HEK293T (cell line): Measurements from ENCODE around the gene FAAP20.

ENCODE experiments used
- ARNT ChIP-seq: fragments of 450-650 bp; IDR thresholded peaks from 2 replicates; pipeline ENCODE4 v1.6.1; 2017; ENCODE audit warnings: mild to moderate bottlenecking
- LEF1 ChIP-seq: fragments of 450-650 bp; IDR thresholded peaks from 2 replicates; pipeline ENCODE4 v1.6.1; 2017; ENCODE audit warnings: mild to moderate bottlenecking, borderline replicate concordance
- ZNF384 ChIP-seq: fragments of 450-650 bp; IDR thresholded peaks from 2 replicates; pipeline ENCODE4 v1.6.1; 2016

DNA sequence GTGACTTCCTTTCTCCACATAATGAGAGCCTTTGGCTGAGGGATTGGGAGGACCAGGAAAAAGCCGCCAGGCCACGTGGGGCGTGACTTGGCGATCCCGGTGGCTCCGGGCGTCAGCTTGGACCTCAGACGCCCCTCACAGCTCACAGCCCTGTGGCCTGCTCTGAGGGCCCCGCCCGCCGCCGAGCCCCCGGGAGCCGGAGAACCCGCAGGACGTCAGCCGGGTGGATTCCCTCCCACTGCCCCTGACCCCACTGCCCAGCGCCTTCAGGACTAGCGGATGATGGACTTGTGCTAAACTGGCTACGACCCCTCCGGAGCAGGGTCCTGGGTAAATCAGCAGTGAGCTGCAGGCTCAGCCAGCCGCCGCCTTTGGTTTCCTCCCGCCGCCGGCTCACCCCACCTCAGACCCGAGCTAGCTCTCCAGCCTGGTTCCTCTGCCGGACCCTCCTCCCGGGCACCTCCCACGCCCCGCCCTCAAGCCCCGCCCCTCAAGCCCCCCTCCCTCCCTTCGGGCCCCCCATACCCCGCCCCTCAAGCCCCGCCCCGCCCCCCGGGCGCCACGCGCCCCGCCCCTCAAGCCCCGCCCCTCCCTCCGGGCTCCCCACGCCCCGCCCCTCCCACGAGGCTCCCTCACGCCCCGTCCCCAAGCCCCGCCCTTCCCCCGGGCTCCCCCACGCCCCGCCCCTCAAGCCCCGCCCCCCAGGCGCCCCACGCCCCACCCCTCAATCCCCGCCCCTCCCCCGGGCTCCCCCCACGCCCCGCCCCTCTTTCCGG lies 10.0 kb upstream of the FAAP20 start:
- TF ChIP-seq ARNT (no peak), LEF1 (no peak), ZNF384 (no peak)
